ENCODE data around the gene LSAMP.

Gene LSAMP

GRCh38 chr3:115860766-115861165 lies 584.5 kb downstream of the LSAMP start (continued):
- TF ChIP-seq PRDM2 (tag by site-specific recombination; IDR thresholded peaks at IDR 0.05; ENCODE audit: borderline replicate concordance), result no peak
- TF ChIP-seq ZNF132 (tag by site-specific recombination; IDR thresholded peaks at IDR 0.05; ENCODE audit: borderline replicate concordance), result no peak
- TF ChIP-seq ZNF174 (tag by site-specific recombination; IDR thresholded peaks at IDR 0.05), result no peak
- no peak for TF ChIP-seq ZNF16 (tag by site-specific recombination; IDR thresholded peaks at IDR 0.05; ENCODE audit: low read depth)

GRCh38 chr3:115859002-115859807 lies 586.1 kb downstream of the LSAMP start:
- H3K27ac ChIP-seq (ENCODE audit: extremely low read depth, low read depth, low read length), result no peak overlapping the region
- TF ChIP-seq KLF9 (tag by site-specific recombination; IDR thresholded peaks at IDR 0.05; ENCODE audit: low read depth), result no peak
- peak; percentile 80 for TF ChIP-seq REST (tag by site-specific recombination; IDR thresholded peaks at IDR 0.05)
- H3K4me1 ChIP-seq (ENCODE audit: control insufficient read depth, insufficient read depth, low read length), result no peaks in the 10 kb centered on the region
- no peak overlapping the region for H3K4me3 ChIP-seq (ENCODE audit: low read depth, low read length)
- no peaks in the 10 kb centered on the region for H3K36me3 ChIP-seq (ENCODE audit: control insufficient read depth in 2 of 2, insufficient read depth in 1 of 2, low read length in 2 of 2)
- no peaks in the 10 kb centered on the region for H3K9me3 ChIP-seq (ENCODE audit: control insufficient read depth, insufficient read depth, low read depth, low read length)
- ChIA-PET POLR2A (no interaction called here), CTCF (interaction anchor here (0.6 kb wide), 1 partner anchor 16 kb away, joined by 3 read pairs; no protein-coding TSS in a partner anchor)

- POLR2A ChIA-PET, result no interaction called here
- H3K4me1 ChIP-seq (ENCODE audit: control insufficient read depth, insufficient read depth, low read length), result no peaks in the 10 kb centered on the region
- TF ChIP-seq ZSCAN18 (tag by site-specific recombination; IDR thresholded peaks at IDR 0.05) (no peak), ZNF114 (tag by site-specific recombination; IDR thresholded peaks at IDR 0.05) (no peak), ZNF510 (tag by site-specific recombination; IDR thresholded peaks at IDR 0.05; ENCODE audit: insufficient replicate concordance) (no peak)
Measured at GRCh38 chr3:115857518-115858136, 587.7 kb downstream of the LSAMP start.

More at GRCh38 chr3:115857518-115858136, 587.7 kb downstream of the LSAMP start:
- no peak overlapping the region for H3K4me3 ChIP-seq (ENCODE audit: low read depth, low read length)
- CTCF ChIA-PET, result no interaction called here
- H3K9me3 ChIP-seq (ENCODE audit: control insufficient read depth, insufficient read depth, low read depth, low read length), result no peaks in the 10 kb centered on the region
- H3K36me3 ChIP-seq (ENCODE audit: control insufficient read depth in 2 of 2, insufficient read depth in 1 of 2, low read length in 2 of 2), result no peaks in the 10 kb centered on the region
- H3K27ac ChIP-seq (ENCODE audit: extremely low read depth, low read depth, low read length), result no peak overlapping the region
